ENCODE measurements around the gene KLHL18. TPM values are rescaled to one million over a fixed set of nuclear protein-coding genes. Genes with fewer than 3 reads are reported as not detected.
"Not testable (repeated sequence)": the region's sequence is repeated elsewhere in the genome, so short reads cannot be mapped to it uniquely, and the experiment has no call there.

KLHL18 gene
- total RNA-seq, 2 experiments from 2014 or later = 29.8 to 32.5 TPM

DNA sequence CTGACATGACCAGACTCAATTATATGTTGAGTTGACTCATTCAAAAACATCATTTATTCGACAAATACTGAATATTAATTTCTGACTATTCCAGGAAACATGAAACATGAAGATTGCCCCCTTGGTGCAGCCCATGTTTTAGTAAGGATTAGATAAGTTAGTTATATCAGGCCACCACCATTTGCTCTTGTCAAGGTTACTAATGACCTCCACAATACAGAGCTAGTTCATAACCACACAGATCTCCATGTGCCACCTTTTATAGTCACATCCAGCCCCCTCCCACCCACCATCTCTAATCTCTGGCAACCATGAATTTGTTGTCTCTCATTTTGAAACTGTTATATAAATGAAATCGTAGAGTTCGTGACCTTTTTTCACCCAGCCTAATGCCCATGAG is 15.7 kb downstream of the KLHL18 start:
- H3K9me3 Mint-ChIP-seq (ENCODE audit: insufficient read depth) = no peaks in the 10 kb centered on the region
- H3K27ac Mint-ChIP-seq = no peak overlapping the region
- peaks cover 24% of the 10 kb centered on the region for H3K4me1 Mint-ChIP-seq (ENCODE audit: low read depth)
- POLR2A ChIA-PET = no interaction called here
- no peaks in the 10 kb centered on the region for H3K27me3 Mint-ChIP-seq (ENCODE audit: low read depth)
- peaks cover 24% of the 10 kb centered on the region for H3K36me3 Mint-ChIP-seq (ENCODE audit: low read depth)
- no peak for DNase-seq
- no peak overlapping the region for H3K4me3 Mint-ChIP-seq
- CTCF ChIA-PET = interaction anchor here (0.9 kb wide), 1 partner anchor 16 kb away, joined by 3 read pairs; no protein-coding TSS in a partner anchor
- ATAC-seq = no peak

DNA sequence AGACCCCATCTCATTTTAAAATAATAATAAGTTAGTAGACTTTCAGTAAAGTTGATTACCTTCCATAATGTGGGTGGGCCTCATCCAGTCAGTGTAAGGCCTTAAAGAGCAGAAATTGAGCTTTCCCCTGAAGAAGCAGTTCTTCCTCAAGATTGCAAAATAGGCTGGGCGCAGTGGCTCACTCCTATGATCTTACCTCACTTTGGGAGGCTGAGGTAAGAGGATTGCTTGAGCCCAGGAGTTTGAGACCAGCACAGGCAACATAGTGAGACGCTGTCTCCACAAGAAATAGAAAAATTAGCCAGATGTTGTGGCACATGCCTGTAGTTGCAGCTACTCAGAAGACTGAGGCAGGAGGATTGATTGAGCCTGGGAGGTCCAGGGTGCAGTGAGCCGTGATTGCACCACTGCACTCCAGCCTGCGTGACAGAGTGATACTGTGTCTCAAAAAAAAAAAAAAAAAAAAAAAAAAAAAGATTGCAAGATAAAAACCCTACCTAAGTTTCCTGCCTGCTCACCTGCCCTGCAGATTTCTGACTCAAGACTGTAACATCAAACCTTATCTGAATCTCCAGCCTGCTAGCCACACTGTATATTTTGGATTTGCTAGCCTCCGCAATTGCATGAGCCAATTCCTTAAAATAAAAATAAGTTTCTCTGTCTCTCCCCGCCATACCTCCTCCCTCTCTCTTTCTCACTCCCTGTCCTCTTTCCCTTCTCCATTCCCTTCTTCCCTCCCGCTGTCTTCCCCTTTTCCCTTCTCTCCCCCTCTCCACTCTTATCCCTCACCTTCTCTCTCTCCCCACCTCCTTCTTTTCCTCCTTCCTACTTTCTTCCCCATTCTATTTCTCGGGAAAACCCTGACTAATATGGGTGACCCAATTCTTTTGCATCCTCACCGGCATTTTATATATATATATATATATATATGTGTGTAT is 16.9 kb downstream of the KLHL18 start:
- Mint-ChIP-seq H3K36me3 (ENCODE audit: low read depth) (peaks cover 27% of the 10 kb centered on the region), H3K4me3 (no peak overlapping the region), H3K27me3 (ENCODE audit: low read depth) (no peaks in the 10 kb centered on the region), H3K27ac (no peak overlapping the region), H3K4me1 (ENCODE audit: low read depth) (peaks cover 24% of the 10 kb centered on the region), H3K9me3 (ENCODE audit: insufficient read depth) (no peaks in the 10 kb centered on the region)
- CTCF ChIA-PET = no interaction called here
- POLR2A ChIA-PET = interaction anchor here (0.6 kb wide), 1 partner anchor 14 kb away, joined by 3 read pairs; no protein-coding TSS in a partner anchor
- no peak for DNase-seq
- ATAC-seq = no peak

DNA sequence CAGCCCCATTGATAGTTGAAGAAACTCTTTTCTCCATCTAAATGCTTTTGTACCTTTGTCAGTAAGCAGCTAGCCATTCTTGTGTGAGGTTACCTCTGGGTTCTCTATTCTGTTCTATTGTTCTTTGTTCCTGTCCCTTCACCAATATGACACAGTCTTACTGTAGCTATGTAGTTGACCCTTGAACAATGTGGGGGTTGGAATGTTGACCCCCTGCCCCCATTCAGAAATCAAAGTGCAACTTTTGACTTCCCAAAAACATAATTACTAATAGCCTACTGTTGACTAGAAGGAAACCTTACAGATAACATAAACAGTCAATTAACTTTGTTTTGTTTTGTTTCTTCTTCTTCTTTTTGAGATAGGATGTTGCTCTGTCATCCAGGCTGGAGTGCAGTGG is 18.7 kb downstream of the KLHL18 start:
- Mint-ChIP-seq H3K4me3 (no peak overlapping the region), H3K27ac (peak overlapping the region; percentile 11), H3K4me1 (ENCODE audit: low read depth) (peaks cover 13% of the 10 kb centered on the region), H3K9me3 (ENCODE audit: insufficient read depth) (no peaks in the 10 kb centered on the region), H3K27me3 (ENCODE audit: low read depth) (no peaks in the 10 kb centered on the region), H3K36me3 (ENCODE audit: low read depth) (peaks cover 35% of the 10 kb centered on the region)
- DNase-seq = no peak
- ATAC-seq = no peak
- ChIA-PET POLR2A (no interaction called here), CTCF (interaction anchor here (0.9 kb wide), 1 partner anchor 11 kb away, joined by 3 read pairs; no protein-coding TSS in a partner anchor)

DNA sequence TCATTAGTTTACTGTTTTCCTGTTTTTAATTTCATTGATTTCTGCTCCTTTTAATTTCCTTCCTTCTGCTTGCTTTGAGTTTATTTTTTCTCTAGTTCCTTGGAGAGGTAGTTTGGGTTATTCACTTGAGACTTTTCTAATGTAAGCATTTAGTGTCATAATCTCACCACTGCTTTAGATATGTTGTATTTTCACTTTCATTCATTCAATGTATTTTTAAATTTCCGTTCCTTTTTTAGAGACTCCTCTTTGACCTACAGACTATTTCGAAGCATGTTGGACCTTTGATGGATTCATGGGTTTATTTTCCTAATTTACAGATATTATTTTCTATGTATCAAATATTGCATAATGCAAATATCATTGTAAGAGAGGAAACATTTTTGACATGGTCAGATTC is 23.3 kb downstream of the KLHL18 start:
- no peaks in the 10 kb centered on the region for H3K27me3 Mint-ChIP-seq (ENCODE audit: low read depth)
- ChIA-PET POLR2A (no interaction called here), CTCF (interaction anchor here (0.9 kb wide), 1 partner anchor 19 kb away, joined by 3 read pairs; no protein-coding TSS in a partner anchor)
- no peak overlapping the region for H3K4me3 Mint-ChIP-seq
- peaks cover 43% of the 10 kb centered on the region for H3K36me3 Mint-ChIP-seq (ENCODE audit: low read depth)
- DNase-seq (no peak), ATAC-seq (no peak)
- H3K9me3 Mint-ChIP-seq (ENCODE audit: insufficient read depth) = no peaks in the 10 kb centered on the region
- H3K4me1 Mint-ChIP-seq (ENCODE audit: low read depth) = no peaks in the 10 kb centered on the region
- H3K27ac Mint-ChIP-seq = no peak overlapping the region

DNA sequence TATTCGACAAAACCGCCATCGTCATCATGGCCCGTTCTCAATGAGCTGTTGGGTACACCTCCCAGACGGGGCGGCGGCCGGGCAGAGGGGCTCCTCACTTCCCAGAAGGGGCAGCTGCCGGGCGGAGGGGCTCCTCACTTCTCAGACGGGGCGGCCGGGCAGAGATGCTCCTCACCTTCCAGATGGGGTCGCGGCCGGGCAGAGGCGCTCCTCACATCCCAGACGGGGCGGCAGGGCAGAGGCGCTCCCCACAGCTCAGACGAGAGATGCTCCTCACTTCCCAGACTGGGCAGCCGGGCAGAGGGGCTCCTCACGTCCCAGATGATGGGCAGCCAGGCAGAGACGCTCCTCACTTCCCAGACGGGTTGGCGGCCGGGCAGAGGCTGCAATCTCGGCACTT is 26.5 kb downstream of the KLHL18 start:
- H3K4me1 Mint-ChIP-seq (ENCODE audit: low read depth); H3K27ac Mint-ChIP-seq; POLR2A ChIA-PET; H3K27me3 Mint-ChIP-seq (ENCODE audit: low read depth); CTCF ChIA-PET; H3K9me3 Mint-ChIP-seq (ENCODE audit: insufficient read depth); ATAC-seq; H3K4me3 Mint-ChIP-seq; DNase-seq: not testable (repeated sequence)
- peaks cover 29% of the 10 kb centered on the region for H3K36me3 Mint-ChIP-seq (ENCODE audit: low read depth)

DNA sequence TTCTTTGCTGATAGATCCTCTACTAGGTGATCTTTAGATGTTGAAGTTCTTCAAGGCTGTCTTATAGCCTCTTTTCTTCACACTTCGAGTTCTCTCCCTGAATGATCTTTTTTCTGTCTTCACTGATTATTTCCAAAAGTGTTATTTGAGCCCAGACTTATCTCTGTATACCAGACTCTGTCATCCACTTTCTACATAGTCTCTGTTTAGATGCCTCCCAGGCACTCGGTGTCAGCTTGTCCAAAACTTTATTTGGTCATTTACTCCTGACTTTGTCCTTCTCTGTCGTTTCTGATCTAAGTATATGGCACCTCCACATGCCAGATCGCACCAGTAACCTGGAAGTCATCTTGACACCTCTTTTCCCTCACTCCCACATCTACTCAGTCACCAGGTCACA is 27.6 kb downstream of the KLHL18 start:
- ChIA-PET CTCF (no interaction called here), POLR2A (no interaction called here)
- DNase-seq (no peak), ATAC-seq (no peak)
- Mint-ChIP-seq H3K36me3 (ENCODE audit: low read depth) (peaks cover 24% of the 10 kb centered on the region), H3K27me3 (ENCODE audit: low read depth) (no peaks in the 10 kb centered on the region), H3K4me1 (ENCODE audit: low read depth) (peaks cover 4% of the 10 kb centered on the region), H3K9me3 (ENCODE audit: insufficient read depth) (no peaks in the 10 kb centered on the region), H3K4me3 (no peak overlapping the region), H3K27ac (peak overlapping the region; percentile 3)

DNA sequence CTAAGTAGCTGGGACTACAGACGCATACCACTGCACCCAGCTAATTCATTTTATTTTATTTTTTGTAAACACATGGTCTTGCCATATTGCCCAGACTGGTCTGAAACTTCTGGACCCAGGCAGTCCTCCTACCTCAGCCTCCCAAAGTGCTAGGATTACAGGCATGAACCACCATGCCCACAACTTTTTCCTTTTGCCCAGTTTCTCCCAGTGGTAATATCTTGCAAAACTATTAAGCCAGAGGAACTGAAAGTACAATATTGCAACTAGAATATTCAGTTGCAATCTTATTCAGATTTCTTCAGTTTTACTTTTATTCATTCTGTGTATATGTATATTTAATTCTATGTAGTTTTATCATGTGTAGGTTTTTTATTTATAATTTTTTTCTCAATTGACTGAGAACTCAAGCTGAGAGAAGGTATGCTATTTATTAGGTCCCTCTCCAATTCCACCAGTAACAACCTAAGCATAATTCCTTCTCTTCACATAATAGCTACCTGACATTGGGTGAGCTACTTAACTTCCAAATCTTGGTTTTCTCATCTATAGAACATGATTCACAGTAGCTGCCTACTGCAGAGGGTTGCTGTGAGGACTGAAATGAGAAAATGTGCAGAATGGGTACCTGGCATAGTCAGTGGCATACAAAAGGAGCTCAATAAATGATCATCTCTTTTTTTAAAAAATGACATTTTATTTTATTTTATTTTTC is 30.8 kb downstream of the KLHL18 start:
- no peak overlapping the region for H3K27ac Mint-ChIP-seq
- H3K4me1 Mint-ChIP-seq (ENCODE audit: low read depth) = peaks cover 4% of the 10 kb centered on the region
- ATAC-seq (no peak), DNase-seq (no peak)
- H3K27me3 Mint-ChIP-seq (ENCODE audit: low read depth) = no peaks in the 10 kb centered on the region
- no peak overlapping the region for H3K4me3 Mint-ChIP-seq
- peaks cover 10% of the 10 kb centered on the region for H3K36me3 Mint-ChIP-seq (ENCODE audit: low read depth)
- no peaks in the 10 kb centered on the region for H3K9me3 Mint-ChIP-seq (ENCODE audit: insufficient read depth)
- POLR2A ChIA-PET = interaction anchor here (0.9 kb wide), 1 partner anchor 326 kb away, joined by 3 read pairs; no protein-coding TSS in a partner anchor
- CTCF ChIA-PET = interaction anchor here (1.1 kb wide), 1 partner anchor 15 kb away, joined by 3 read pairs; no protein-coding TSS in a partner anchor

DNA sequence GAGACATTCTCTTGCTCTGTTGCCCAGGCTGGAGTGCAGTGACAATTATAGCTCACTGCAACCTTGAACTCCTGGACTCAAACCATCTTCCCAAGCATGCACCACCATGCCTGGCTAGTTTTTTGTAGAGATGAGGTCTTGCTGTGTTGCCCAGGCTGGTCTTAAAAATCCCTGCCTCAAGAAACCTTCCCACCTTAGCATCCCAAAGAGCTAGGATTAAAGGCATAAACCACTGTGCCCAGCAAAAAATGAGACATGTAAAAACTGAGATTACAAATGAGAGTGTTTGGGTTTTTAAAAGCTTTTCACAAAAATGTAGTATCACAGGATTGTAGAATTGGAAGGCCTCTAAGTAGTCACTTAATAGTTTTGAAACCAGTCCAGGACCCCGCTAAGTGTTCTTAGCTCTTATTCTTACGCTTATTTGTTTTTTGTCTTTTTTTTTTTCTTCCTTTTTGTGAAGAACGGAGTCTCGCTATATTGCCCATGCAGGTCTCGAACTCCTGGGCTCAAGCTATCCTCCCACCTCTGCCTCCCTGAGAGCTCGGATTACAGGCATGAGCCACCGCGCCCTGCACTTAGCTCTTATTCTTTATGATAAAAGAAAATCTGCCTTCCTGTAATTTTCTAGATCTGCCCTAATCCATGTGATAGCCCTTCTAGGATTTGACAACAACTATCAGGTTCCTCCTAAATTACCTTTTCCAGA is 31.5 kb downstream of the KLHL18 start:
- ChIA-PET CTCF (interaction anchor here (0.7 to 1.2 kb wide), 5 partner anchors 10 to 149 kb away, joined by 3 to 6 read pairs (median 4); partner anchors contain the start of gene KLHL18), POLR2A (interaction anchor here (0.9 kb wide), 1 partner anchor 327 kb away, joined by 3 read pairs; no protein-coding TSS in a partner anchor)
- no peaks in the 10 kb centered on the region for H3K27me3 Mint-ChIP-seq (ENCODE audit: low read depth)
- H3K4me1 Mint-ChIP-seq (ENCODE audit: low read depth) = peaks cover 4% of the 10 kb centered on the region
- no peak overlapping the region for H3K27ac Mint-ChIP-seq
- DNase-seq (no peak), ATAC-seq (no peak)
- H3K9me3 Mint-ChIP-seq (ENCODE audit: insufficient read depth) = no peaks in the 10 kb centered on the region
- no peak overlapping the region for H3K4me3 Mint-ChIP-seq
- peaks cover 5% of the 10 kb centered on the region for H3K36me3 Mint-ChIP-seq (ENCODE audit: low read depth)

DNA sequence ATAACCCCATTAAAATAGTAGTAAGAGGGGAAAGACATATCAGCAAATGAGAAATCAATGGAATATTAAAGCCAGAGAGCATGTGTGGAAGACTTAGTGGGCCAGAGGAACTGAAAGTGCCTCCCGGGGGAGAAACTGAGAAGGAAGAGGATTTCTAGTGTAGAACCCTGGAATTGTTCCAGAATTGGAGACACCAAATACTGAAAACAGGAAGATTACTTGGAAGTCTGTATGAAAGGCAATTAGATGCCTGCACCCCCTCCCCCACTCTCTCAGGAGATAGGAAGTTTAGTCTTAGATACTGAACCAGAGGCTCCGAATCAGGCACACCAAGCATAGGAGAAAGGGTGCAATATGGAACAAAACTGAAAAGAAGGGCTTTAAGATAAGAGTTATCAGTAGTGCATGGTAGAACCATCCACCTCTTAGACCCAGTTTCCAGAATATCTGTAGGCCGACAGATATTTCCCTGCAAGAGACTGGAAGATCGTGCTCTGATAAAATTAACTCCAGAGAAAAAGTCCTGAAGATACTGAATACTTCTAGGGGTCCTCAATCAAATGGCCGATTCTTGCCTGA is 32.4 kb downstream of the KLHL18 start:
- ChIA-PET CTCF (interaction anchor here (1.0 to 1.2 kb wide), 3 partner anchors 9 to 150 kb away, joined by 3 to 6 read pairs (median 4); no protein-coding TSS in a partner anchor), POLR2A (no interaction called here)
- ATAC-seq = no peak
- Mint-ChIP-seq H3K36me3 (ENCODE audit: low read depth) (peaks cover 5% of the 10 kb centered on the region), H3K9me3 (ENCODE audit: insufficient read depth) (no peaks in the 10 kb centered on the region), H3K4me3 (no peak overlapping the region), H3K27ac (no peak overlapping the region), H3K4me1 (ENCODE audit: low read depth) (peaks cover 4% of the 10 kb centered on the region), H3K27me3 (ENCODE audit: low read depth) (no peaks in the 10 kb centered on the region)
- no peak for DNase-seq

DNA sequence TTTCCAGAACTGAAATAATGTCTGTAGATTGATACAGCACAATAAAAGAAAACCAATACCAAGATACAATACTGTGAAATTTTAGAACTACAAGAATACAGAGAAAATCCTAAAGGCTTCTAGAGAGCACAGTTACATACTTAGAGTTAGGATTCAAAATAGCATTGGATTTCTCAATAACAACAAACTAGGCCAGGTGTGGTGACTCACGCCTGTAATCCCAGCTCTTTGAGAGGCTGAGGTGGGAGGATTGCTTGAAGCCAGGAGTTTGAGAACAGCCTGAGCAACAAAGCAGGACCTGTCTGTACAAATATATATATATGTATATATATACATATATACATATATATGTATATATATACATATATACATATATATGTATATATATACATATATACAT is 33.4 kb downstream of the KLHL18 start:
- ATAC-seq; H3K4me1 Mint-ChIP-seq (ENCODE audit: low read depth); POLR2A ChIA-PET; H3K27me3 Mint-ChIP-seq (ENCODE audit: low read depth); H3K4me3 Mint-ChIP-seq; DNase-seq; H3K36me3 Mint-ChIP-seq (ENCODE audit: low read depth); H3K27ac Mint-ChIP-seq; H3K9me3 Mint-ChIP-seq (ENCODE audit: insufficient read depth): not testable (repeated sequence)
- CTCF ChIA-PET = interaction anchor here (1.0 kb wide), 1 partner anchor 8 kb away, joined by 3 read pairs; no protein-coding TSS in a partner anchor

DNA sequence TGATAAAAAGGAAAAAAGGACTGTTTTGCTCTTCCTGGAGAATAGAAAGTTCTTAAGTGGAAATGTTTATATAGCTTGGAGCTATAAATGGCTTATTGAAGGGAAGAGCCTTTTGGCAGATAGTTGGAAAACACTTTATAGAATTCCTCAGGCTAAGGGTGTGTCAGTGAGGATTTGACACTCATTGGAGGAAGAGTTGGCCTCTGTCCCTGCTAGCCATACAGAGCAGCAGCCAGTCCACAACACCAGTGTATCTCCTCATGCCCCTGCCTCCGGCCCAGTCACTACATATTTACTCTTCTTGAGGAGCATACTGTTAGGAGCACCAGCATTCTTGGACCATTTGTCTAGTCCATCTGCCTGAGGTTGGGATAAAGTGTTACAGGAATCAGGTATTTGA is 36.2 kb downstream of the KLHL18 start:
- Mint-ChIP-seq H3K27me3 (ENCODE audit: low read depth) (no peaks in the 10 kb centered on the region), H3K4me1 (ENCODE audit: low read depth) (peaks cover 7% of the 10 kb centered on the region), H3K36me3 (ENCODE audit: low read depth) (peaks cover 23% of the 10 kb centered on the region), H3K4me3 (no peak overlapping the region), H3K27ac (no peak overlapping the region), H3K9me3 (ENCODE audit: insufficient read depth) (no peaks in the 10 kb centered on the region)
- DNase-seq = no peak
- POLR2A ChIA-PET = interaction anchor here (1.0 kb wide), 1 partner anchor 36 kb away, joined by 3 read pairs; the partner anchor contains the start of gene KLHL18
- CTCF ChIA-PET = interaction anchor here (2.8 kb wide), 1 partner anchor 155 kb away, joined by 7 read pairs; the partner anchor contains the start of gene SETD2
- ATAC-seq = no peak

All from activated CD8-positive, alpha-beta T cell treated with anti-CD3 and anti-CD28 coated beads, Interleukin-2, amount 10 ng/mL, durations not matched to agents 7 days and 5 days (primary cell).